MM.1S (cell line): Measurements from ENCODE around the gene CDK5RAP2.

ENCODE experiments used
- DNase-seq: peaks from one replicate; pipeline ENCODE4 v3.0.0-alpha.2; 2015
- H2AFZ ChIP-seq: fragments of 300-600 bp; sonication (generic); 2 replicates; pipeline ENCODE4 v1.6.0; 2016; ENCODE audit warnings: antibody characterized with exemption, low read length
- H3F3A ChIP-seq: fragments of 300-600 bp; sonication (generic); 2 replicates; pipeline ENCODE4 v1.6.1; 2016; ENCODE audit warnings: mild to moderate bottlenecking, antibody characterized with exemption, low read length, moderate library complexity, mixed read lengths; ENCODE audit not compliant: insufficient read depth
- H3K27ac ChIP-seq: fragments of 300-600 bp; sonication (generic); 2 replicates; pipeline ENCODE4 v1.5.1; 2016; ENCODE audit warnings: mild to moderate bottlenecking, low read length
- H3K27me3 ChIP-seq: fragments of 300-600 bp; sonication (generic); replicated peaks from 2 replicates; pipeline ENCODE4 v1.6.0; 2016; ENCODE audit warnings: low read length; ENCODE audit not compliant: insufficient read depth
- H3K36me3 ChIP-seq: fragments of 300-600 bp; sonication (generic); replicated peaks from 2 replicates; pipeline ENCODE4 v1.6.1; 2016; ENCODE audit warnings: mild to moderate bottlenecking, low read length, mixed read lengths; ENCODE audit not compliant: insufficient read depth
- H3K4me1 ChIP-seq: fragments of 300-600 bp; sonication (generic); 2 replicates; pipeline ENCODE4 v1.6.1; 2016; ENCODE audit warnings: low read length, mixed read lengths
- H3K4me2 ChIP-seq: fragments of 300-600 bp; sonication (generic); 2 replicates; pipeline ENCODE4 v1.6.0; 2016; ENCODE audit warnings: low read depth, low read length
- H3K4me3 ChIP-seq: fragments of 300-600 bp; sonication (generic); 2 replicates; pipeline ENCODE4 v1.5.1; 2016; ENCODE audit warnings: low read length, mixed read lengths
- H3K79me2 ChIP-seq: fragments of 300-600 bp; sonication (generic); 2 replicates; pipeline ENCODE4 v1.6.1; 2016; ENCODE audit warnings: mixed run types, low read length, mixed read lengths
- H3K9ac ChIP-seq: fragments of 300-600 bp; sonication (generic); 2 replicates; pipeline ENCODE4 v1.6.1; 2016; ENCODE audit warnings: low read length, mixed read lengths
- H3K9me2 ChIP-seq: fragments of 300-600 bp; sonication (generic); replicated peaks from 2 replicates; pipeline ENCODE4 v1.6.1; 2016; ENCODE audit warnings: mild to moderate bottlenecking, low read length, mixed read lengths; ENCODE audit not compliant: insufficient read depth
- H3K9me3 ChIP-seq: fragments of 300-600 bp; sonication (generic); replicated peaks from 2 replicates; pipeline ENCODE4 v1.6.1; 2016; ENCODE audit warnings: mild to moderate bottlenecking, low read length, mixed read lengths; ENCODE audit not compliant: insufficient read depth
- H4K20me1 ChIP-seq: fragments of 300-600 bp; sonication (generic); 2 replicates; pipeline ENCODE4 v1.6.1; 2016; ENCODE audit warnings: mild to moderate bottlenecking, low read length, moderate library complexity, mixed read lengths; ENCODE audit not compliant: insufficient read depth
- CTCF ChIP-seq: fragments of 300-600 bp; sonication (generic); IDR thresholded peaks from 2 replicates; pipeline ENCODE4 v1.5.1; 2016; ENCODE audit warnings: antibody characterized with exemption, low read length, mixed read lengths
- EZH2 ChIP-seq: fragments of 300-600 bp; sonication (generic); optimal IDR thresholded peaks from 2 replicates; pipeline ENCODE3; 2017; ENCODE audit warnings: low read depth, mild to moderate bottlenecking, antibody characterized with exemption, low read length, mixed read lengths
- EZH2phosphoT487 ChIP-seq: fragments of 300-600 bp; sonication (generic); IDR thresholded peaks from 2 replicates; pipeline ENCODE4 v1.6.1; 2018; ENCODE audit warnings: antibody characterized with exemption, low read length

Gene CDK5RAP2

GRCh38 chr9:120345379-120345778 lies 234.6 kb downstream of the CDK5RAP2 start:
- Histone ChIP-seq H3K9ac (no peak overlapping the region), H2AFZ (no peak overlapping the region), H3K4me3 (no peak overlapping the region), H3K9me2 (no peaks in the 10 kb centered on the region), H3K36me3 (no peaks in the 10 kb centered on the region), H3K4me2 (no peak overlapping the region), H3K27ac (no peak overlapping the region), H3F3A (no peaks in the 10 kb centered on the region), H3K4me1 (no peaks in the 10 kb centered on the region), H3K9me3 (no peaks in the 10 kb centered on the region), H3K27me3 (no peaks in the 10 kb centered on the region), H3K79me2 (no peaks in the 10 kb centered on the region), H4K20me1 (no peaks in the 10 kb centered on the region)
- no peak for DNase-seq
- TF ChIP-seq EZH2phosphoT487 (no peak), EZH2 (no peak), CTCF (no peak)

GRCh38 chr9:120344230-120344629 lies 235.7 kb downstream of the CDK5RAP2 start:
- Histone ChIP-seq H3K4me1 (no peaks in the 10 kb centered on the region), H3K27ac (no peak overlapping the region), H3K9me2 (no peaks in the 10 kb centered on the region), H3K36me3 (no peaks in the 10 kb centered on the region), H3K4me2 (no peak overlapping the region), H3K9ac (no peak overlapping the region), H3K27me3 (no peaks in the 10 kb centered on the region), H3K4me3 (no peak overlapping the region), H4K20me1 (no peaks in the 10 kb centered on the region), H3K9me3 (no peaks in the 10 kb centered on the region), H2AFZ (no peak overlapping the region), H3F3A (no peaks in the 10 kb centered on the region), H3K79me2 (no peaks in the 10 kb centered on the region)
- TF ChIP-seq CTCF (no peak), EZH2phosphoT487 (no peak), EZH2 (no peak)
- no peak for DNase-seq

- H3K4me1 ChIP-seq = no peaks in the 10 kb centered on the region
- H3K4me3 ChIP-seq = no peak overlapping the region
- no peak overlapping the region for H2AFZ ChIP-seq
- no peak overlapping the region for H3K9ac ChIP-seq
- H3K9me2 ChIP-seq = no peaks in the 10 kb centered on the region
- H3K36me3 ChIP-seq = no peaks in the 10 kb centered on the region
- no peak overlapping the region for H3K27ac ChIP-seq
- H3K4me2 ChIP-seq = no peak overlapping the region
- H3K79me2 ChIP-seq = no peaks in the 10 kb centered on the region
- no peaks in the 10 kb centered on the region for H4K20me1 ChIP-seq
- H3F3A ChIP-seq = no peaks in the 10 kb centered on the region
- no peaks in the 10 kb centered on the region for H3K9me3 ChIP-seq
- no peak for DNase-seq
- no peaks in the 10 kb centered on the region for H3K27me3 ChIP-seq
- TF ChIP-seq CTCF (no peak), EZH2 (no peak), EZH2phosphoT487 (no peak)
Observed at GRCh38 chr9:120343416-120343815, 236.6 kb downstream of the CDK5RAP2 start.
